Lower lobe of right lung (tissue), 2 donors: ENCODE results near the gene GPR39. TPM values are rescaled to one million over a fixed set of nuclear protein-coding genes. Genes with fewer than 3 reads are reported as not detected.

Experiments used
- ATAC-seq, 2 donors: fragments of 200-7000 bp; cut with Tn5 transposase; one replicate each; pipeline ENCODE4 v1.9.1; 2020 to 2022; ENCODE audit warnings: mild to moderate bottlenecking in 2 of 2, moderate library complexity in 2 of 2
- DNase-seq: peaks from one replicate; pipeline ENCODE4 v3.0.0-alpha.2; 2020
- H3K27ac ChIP-seq: fragments of 200-600 bp; one replicate; pipeline ENCODE4 v1.8.0; 2022
- H3K27me3 ChIP-seq: fragments of 200-600 bp; one replicate; pipeline ENCODE4 v1.8.0; 2022; ENCODE audit warnings: low read depth
- H3K36me3 ChIP-seq: fragments of 200-600 bp; one replicate; pipeline ENCODE4 v1.8.0; 2022; ENCODE audit warnings: mild to moderate bottlenecking
- H3K4me1 ChIP-seq: fragments of 200-600 bp; one replicate; pipeline ENCODE4 v1.8.0; 2022
- H3K4me3 ChIP-seq: fragments of 200-600 bp; one replicate; pipeline ENCODE4 v1.8.0; 2022; ENCODE audit warnings: mild to moderate bottlenecking
- H3K9me3 ChIP-seq: fragments of 200-600 bp; one replicate; pipeline ENCODE4 v1.8.0; 2022
- CTCF ChIP-seq: fragments of 200-600 bp; IDR thresholded peaks from one replicate; pipeline ENCODE4 v1.8.0; 2022; ENCODE audit warnings: antibody characterized with exemption, mild to moderate bottlenecking
- intact Hi-C: fragments of 100-400 bp; cut with DNase I; formaldehyde crosslinking; loops from one replicate; pipeline ENCODE4 v1.11.0; 2022
- total RNA-seq: library from RNA; stranded (reverse); fragmentation: NEBNext Ultra II Directional; extraction: Animal tissue kit (Norgen Biotek cat#: 25700); gene quantifications from one replicate; pipeline ENCODE4 v1.2.1, GENCODE V29; 2021
- donor health status: DM: no; HTN: yes; CAD: no; lungs with severe emphysema.

The GPR39 gene
- total RNA-seq, 1 donor from 2014 or later: 11.2 TPM

- ATAC-seq: no peak
- TF ChIP-seq CTCF: no peak
- H3K4me1 ChIP-seq: peaks cover 3% of the 10 kb centered on the region
- no peak overlapping the region for H3K4me3 ChIP-seq
- no peaks in the 10 kb centered on the region for H3K27me3 ChIP-seq
- H3K36me3 ChIP-seq: no peaks in the 10 kb centered on the region
- no peaks in the 10 kb centered on the region for H3K9me3 ChIP-seq
- no peak for DNase-seq
- intact Hi-C loops: no loop called here
- H3K27ac ChIP-seq: no peak overlapping the region
Measured at GRCh38 chr2:132583666-132584360, 167.2 kb downstream of the GPR39 start.

- DNase-seq (no peak), ATAC-seq (no peak)
- Histone ChIP-seq H3K4me1 (no peaks in the 10 kb centered on the region), H3K27ac (no peak overlapping the region), H3K4me3 (no peak overlapping the region), H3K27me3 (no peaks in the 10 kb centered on the region), H3K36me3 (no peaks in the 10 kb centered on the region), H3K9me3 (no peaks in the 10 kb centered on the region)
- TF ChIP-seq CTCF: no peak
- intact Hi-C loops: no loop called here
Measured at GRCh38 chr2:132584976-132585817, 168.6 kb downstream of the GPR39 start.

DNA sequence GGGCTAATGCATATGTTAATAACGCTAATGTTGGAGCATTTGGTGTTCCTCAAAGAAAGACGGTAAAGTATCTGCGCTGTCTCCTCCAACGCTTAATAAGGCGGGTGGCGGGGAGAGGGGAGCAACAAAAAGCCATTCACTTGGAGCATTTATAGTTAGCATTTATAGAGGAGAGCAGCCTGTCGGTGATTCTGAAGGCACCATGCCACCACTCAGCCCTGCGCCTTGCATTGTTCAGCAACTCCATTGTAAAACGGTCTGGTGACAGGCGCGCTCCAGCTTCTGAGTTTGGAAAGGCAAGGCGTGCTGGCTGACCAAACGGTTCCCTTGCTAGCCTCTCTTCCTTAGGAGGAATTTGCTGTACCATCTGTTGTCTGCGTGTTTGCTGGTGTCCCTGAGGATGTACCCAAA lies 169.5 kb downstream of the GPR39 start:
- Histone ChIP-seq H3K4me1 (no peaks in the 10 kb centered on the region), H3K9me3 (no peaks in the 10 kb centered on the region), H3K27me3 (no peaks in the 10 kb centered on the region), H3K27ac (no peak overlapping the region), H3K4me3 (no peak overlapping the region), H3K36me3 (no peaks in the 10 kb centered on the region)
- intact Hi-C loops: no loop called here
- ATAC-seq: no peak
- TF ChIP-seq CTCF: no peak
- no peak for DNase-seq

GRCh38 chr2:132586835-132587234 lies 170.2 kb downstream of the GPR39 start:
- DNase-seq (no peak), ATAC-seq (no peak)
- H3K9me3 ChIP-seq: no peaks in the 10 kb centered on the region
- H3K36me3 ChIP-seq: no peaks in the 10 kb centered on the region
- H3K27me3 ChIP-seq: no peaks in the 10 kb centered on the region
- no peak overlapping the region for H3K4me3 ChIP-seq
- intact Hi-C loops: no loop called here
- H3K4me1 ChIP-seq: no peaks in the 10 kb centered on the region
- TF ChIP-seq CTCF: no peak
- no peak overlapping the region for H3K27ac ChIP-seq

DNA sequence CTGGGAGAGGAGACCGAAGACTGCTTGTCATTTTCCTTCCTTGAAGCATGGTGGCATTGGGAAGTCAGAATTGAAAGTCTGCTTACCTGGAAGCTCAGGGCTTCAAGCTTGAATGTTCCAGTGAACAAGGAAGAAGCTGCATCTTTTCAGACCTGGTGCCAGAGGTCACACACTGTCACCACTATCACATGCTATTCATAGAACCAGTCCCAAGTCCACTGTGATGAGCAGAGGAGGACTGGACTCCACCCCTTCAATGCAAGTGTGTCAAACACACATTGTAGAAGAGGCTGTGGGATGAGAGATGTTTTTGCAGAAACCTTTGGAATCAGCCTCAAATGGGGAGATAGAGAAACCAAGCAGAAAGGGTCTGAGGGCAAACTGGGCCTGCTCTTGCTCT lies 172.0 kb downstream of the GPR39 start:
- ATAC-seq (no peak), DNase-seq (no peak)
- no peak overlapping the region for H3K4me3 ChIP-seq
- no peaks in the 10 kb centered on the region for H3K9me3 ChIP-seq
- no peaks in the 10 kb centered on the region for H3K27me3 ChIP-seq
- H3K36me3 ChIP-seq: no peaks in the 10 kb centered on the region
- intact Hi-C loops: no loop called here
- TF ChIP-seq CTCF: no peak
- H3K27ac ChIP-seq: no peak overlapping the region
- H3K4me1 ChIP-seq: no peaks in the 10 kb centered on the region
